Large intestine (tissue), 1 donor: ENCODE data around the gene HVCN1. TPM values are rescaled to one million over a fixed set of nuclear protein-coding genes. Genes with fewer than 3 reads are reported as not detected.

ENCODE experiments used
- polyA plus RNA-seq: library from polyadenylated mRNA; unstranded; fragments of 120-200 nt; gene quantifications from one replicate; pipeline ENCODE4 v1.2.1, GENCODE V29; 2013

HVCN1 gene
- polyA plus RNA-seq, 1 donor: 5.5 TPM

Other genes starting within 250 kb of the HVCN1 start
- gene ARPC3, start 238.8 kb downstream of the HVCN1 start, polyA plus RNA-seq: 298 TPM
- 16.2 TPM for gene GPN3, start 220.9 kb downstream of the HVCN1 start, polyA plus RNA-seq
- gene FAM216A, start 220.3 kb downstream of the HVCN1 start, polyA plus RNA-seq: 10.6 TPM
- gene VPS29, start 187.0 kb downstream of the HVCN1 start, polyA plus RNA-seq: 253 TPM
- 0.49 TPM for gene RAD9B, start 186.8 kb downstream of the HVCN1 start, polyA plus RNA-seq
- gene PPTC7, start 105.8 kb downstream of the HVCN1 start, polyA plus RNA-seq: 20.5 TPM
- gene TCTN1, start 75.0 kb downstream of the HVCN1 start, polyA plus RNA-seq: 25.2 TPM
- 190 TPM for gene PPP1CC, start 53.8 kb upstream of the HVCN1 start, polyA plus RNA-seq
- not detected for gene CCDC63, start 157.9 kb upstream of the HVCN1 start, polyA plus RNA-seq
- gene MYL2, start 231.5 kb upstream of the HVCN1 start, polyA plus RNA-seq: 1.5 TPM